Adrenal gland (tissue), 12 donors: Measurements from ENCODE around the gene KRTAP4-5. TPM values are rescaled to one million over a fixed set of nuclear protein-coding genes. Genes with fewer than 3 reads are reported as not detected.

ENCODE experiments used
- DNase-seq, 7 donors: peaks; one replicate each; pipeline ENCODE4 v3.0.0-alpha.2; 2019 to 2020
- H3K27ac ChIP-seq, 5 donors: fragments of 200-600 bp; sonication (generic) in 4 of 5; 1 replicate in 3 of 5; 2 replicates in 2 of 5; pipeline versions ENCODE4 v1.5.1 to v1.8.0; 2016 to 2020; ENCODE audit warnings: mild to moderate bottlenecking in 1 of 5
- H3K27me3 ChIP-seq: fragments of 200-600 bp; 2 replicates; pipeline ENCODE4 v1.8.0; 2021
- H3K36me3 ChIP-seq, 2 donors: fragments of 200-600 bp; replicated peaks in 1 of 2; 1 replicate in 1 of 2; 2 replicates in 1 of 2; pipeline versions ENCODE4 v1.5.1 to v1.8.0; 2018 to 2022
- H3K4me1 ChIP-seq, 2 donors: fragments of 200-600 bp; replicated peaks in 1 of 2; 1 replicate in 1 of 2; 2 replicates in 1 of 2; pipeline versions ENCODE4 v1.5.1 to v1.8.0; 2018 to 2021
- H3K4me3 ChIP-seq, 4 donors: fragments of 200-600 bp; sonication (generic) in 3 of 4; one replicate each; pipeline ENCODE4 v1.5.1; 2016 to 2018
- H3K9me3 ChIP-seq, 3 donors: fragments of 200-600 bp; sonication (generic) in 1 of 3; replicated peaks in 1 of 3; 1 replicate in 2 of 3; 2 replicates in 1 of 3; pipeline versions ENCODE4 v1.5.1 to v1.8.0; 2016 to 2021
- CTCF ChIP-seq, 6 experiments: fragments of 450-650 bp in 4 of 6; fragments of 200-600 bp in 2 of 6; sonication (generic) in 1 of 6; IDR thresholded peaks; 1 replicate in 5 of 6; 2 replicates in 1 of 6; pipeline versions ENCODE4 v1.5.1 to v1.8.0; 2016 to 2021; ENCODE audit warnings: antibody characterized with exemption in 6 of 6, mild to moderate bottlenecking in 2 of 6, moderate library complexity in 1 of 6
- POLR2A ChIP-seq, 2 donors: fragments of 450-650 bp; IDR thresholded peaks; one replicate each; pipeline ENCODE4 v1.6.1; 2017; ENCODE audit warnings: antibody characterized with exemption in 2 of 2, mild to moderate bottlenecking in 2 of 2, moderate library complexity in 1 of 2
- WGBS, 4 donors: extraction: QIAGEN DNeasy Blood & Tissue Kit in 2 of 4; methylation state at CpG; one replicate each; pipeline versions ENCODE4 v1.1.5 to v1.1.7; 2013 to 2017; 5-methylcytosine and 5-hydroxymethylcytosine counted together
- intact Hi-C, 2 donors: fragments of 100-400 bp; cut with DNase I; formaldehyde crosslinking; loops; one replicate each; pipeline versions ENCODE4 v1.14.1 to v1.15.0; 2022 to 2023
- polyA plus RNA-seq, 3 donors: library from polyadenylated mRNA; stranded (reverse); fragments of 200-250 nt in 2 of 3; fragments of 350-450 nt in 1 of 3; fragmentation: Illumina TruSeq in 1 of 3; extraction: RNeasy Lipid Tissue Mini Kit (QIAGEN cat#74804) in 1 of 3; gene quantifications; one replicate each; pipeline ENCODE4 v1.2.3, GENCODE V29; 2013 to 2014
- total RNA-seq, 9 donors: library from RNA; depleted of rRNA in 4 of 9; stranded (reverse); fragments of >200 nt in 4 of 9; fragments of 120-200 nt in 1 of 9; fragmentation: NEBNext Ultra II Directional in 1 of 9; extraction: Animal tissue kit (Norgen Biotek cat#: 25700) in 1 of 9; gene quantifications; one replicate each; pipeline versions ENCODE4 v1.1.0 to v1.2.4, GENCODE V29; 2013 to 2023
- donor health status: healthy with polysubstance abuse.
- donor health status: Bipolar disorder and iron deficiency.
- donor health status: DM: yes; HTN: yes; CAD: no.
- donor health status: DM: no; HTN: no; CAD: no.
- donor health status: DM: no; HTN: no; CAD: no.
- donor health status: DM: yes; HTN: yes; CAD: no.

Gene KRTAP4-5
- total and polyA plus RNA-seq, 12 donors = not detected

GRCh38 chr17:41177727-41178271 is 28.2 kb upstream of the KRTAP4-5 start, which contains the start of gene KRTAP4-2:
Gene KRTAP4-2 (minus strand): TSS chr17:41178221. CDS start chr17:41178164, 57 bp downstream.
- intact Hi-C loops = no loop called here
- Histone ChIP-seq H3K9me3 (no peaks in the 10 kb centered on the region), H3K27me3 (no peaks in the 10 kb centered on the region), H3K4me3 (no peak within 1 kb of the TSS), H3K4me1 (no peaks in the 10 kb centered on the region), H3K36me3 (no peaks in the 10 kb centered on the region), H3K27ac (no peak within 1 kb of the TSS)
- no peak for TF ChIP-seq CTCF (IDR thresholded peaks at IDR 0.05)
- TF ChIP-seq POLR2A (IDR thresholded peaks at IDR 0.05) = no peak
- WGBS, 4 donors = 80 to 95% (median 90%) methylated on average over 3 to 7 of the region's 7 CpGs
- DNase-seq = no peak

GRCh38 chr17:41176744-41177387 is 27.2 kb upstream of the KRTAP4-5 start:
- Histone ChIP-seq H3K27me3 (no peaks in the 10 kb centered on the region), H3K4me1 (no peaks in the 10 kb centered on the region), H3K9me3 (no peaks in the 10 kb centered on the region), H3K4me3 (no peak overlapping the region), H3K27ac (no peak overlapping the region), H3K36me3 (no peaks in the 10 kb centered on the region)
- TF ChIP-seq CTCF (IDR thresholded peaks at IDR 0.05) (no peak), POLR2A (IDR thresholded peaks at IDR 0.05) (no peak)
- intact Hi-C loops = no loop called here
- WGBS, 4 donors = 64 to 73% (median 68%) methylated on average over 3 of the region's 3 CpGs
- no peak for DNase-seq

GRCh38 chr17:41171886-41172285 is 22.3 kb upstream of the KRTAP4-5 start:
- intact Hi-C loops = no loop called here
- Histone ChIP-seq H3K4me3 (no peak overlapping the region), H3K9me3 (no peaks in the 10 kb centered on the region), H3K27ac (no peak overlapping the region), H3K4me1 (no peaks in the 10 kb centered on the region), H3K36me3 (no peaks in the 10 kb centered on the region), H3K27me3 (no peaks in the 10 kb centered on the region)
- no peak for DNase-seq
- TF ChIP-seq CTCF (IDR thresholded peaks at IDR 0.05) = no peak
- TF ChIP-seq POLR2A (IDR thresholded peaks at IDR 0.05) = no peak
- WGBS, 4 donors = 69 to 76% (median 74%) methylated on average over 2 of the region's 2 CpGs

GRCh38 chr17:41168121-41168520 is 18.5 kb upstream of the KRTAP4-5 start, which contains the start of gene KRTAP4-3:
Gene KRTAP4-3 (minus strand): TSS chr17:41168221. CDS start chr17:41168172, 49 bp downstream.
- Histone ChIP-seq H3K4me3 (no peak within 1 kb of the TSS), H3K27me3 (no peaks in the 10 kb centered on the region), H3K9me3 (no peaks in the 10 kb centered on the region), H3K27ac (no peak within 1 kb of the TSS), H3K36me3 (no peaks in the 10 kb centered on the region), H3K4me1 (no peaks in the 10 kb centered on the region)
- TF ChIP-seq POLR2A (IDR thresholded peaks at IDR 0.05) (no peak), CTCF (IDR thresholded peaks at IDR 0.05) (no peak)
- 54 to 71% (median 60%) methylated on average over 1 of the region's 1 CpG for WGBS, 4 donors
- DNase-seq = no peak
- intact Hi-C loops = no loop called here
